GM12891 (cell line): ENCODE measurements around the gene CNN2.

Source experiments
- DNase-seq: peaks from one replicate; pipeline ENCODE4 v3.0.0; 2011; ENCODE audit warnings: low spot score; ENCODE audit not compliant: insufficient read length
- FAIRE-seq: peaks from 2 replicates; lab custom pipeline; 2011; peaks lifted over from hg19 to GRCh38; lab: Jason Lieb, UNC
- PAX5 ChIP-seq: IDR thresholded peaks from 2 replicates; pipeline ENCODE4 v1.6.1; 2011; ENCODE audit warnings: low read length, moderate library complexity, mild to moderate bottlenecking; ENCODE audit not compliant: insufficient read depth, severe bottlenecking
- POLR2A ChIP-seq: IDR thresholded peaks from 2 replicates; pipeline ENCODE4 v1.6.1; 2011; ENCODE audit warnings: low read depth, low read length, control low read depth
- POLR2AphosphoS5 ChIP-seq: IDR thresholded peaks from 2 replicates; pipeline ENCODE4 v1.6.1; 2011; ENCODE audit warnings: low read depth, low read length, control low read depth
- POU2F2 ChIP-seq: IDR thresholded peaks from 2 replicates; pipeline ENCODE4 v1.6.1; 2011; ENCODE audit warnings: low read depth, mild to moderate bottlenecking, control low read depth, low read length, moderate library complexity
- SPI1 ChIP-seq: IDR thresholded peaks from 2 replicates; pipeline ENCODE4 v1.6.1; 2011; ENCODE audit warnings: low read depth, low read length, control low read depth
- TAF1 ChIP-seq: IDR thresholded peaks from 2 replicates; pipeline ENCODE4 v1.6.1; 2011; ENCODE audit warnings: low read depth, low read length, control low read depth

CNN2 gene

GRCh38 chr19:1040476-1041271 is 14.3 kb downstream of the CNN2 start:
- DNase-seq (peak; percentile 99), FAIRE-seq (no peak)
- TF ChIP-seq SPI1, result no peak
- TF ChIP-seq PAX5, result no peak
- no peak for TF ChIP-seq POLR2AphosphoS5
- TF ChIP-seq TAF1, result no peak
- TF ChIP-seq POLR2A, result no peak
- no peak for TF ChIP-seq POU2F2

GRCh38 chr19:1041272-1041834 is 14.9 kb downstream of the CNN2 start:
- TF ChIP-seq POU2F2, result no peak
- no peak for TF ChIP-seq TAF1
- TF ChIP-seq SPI1, result no peak
- no peak for TF ChIP-seq PAX5
- no peak for TF ChIP-seq POLR2AphosphoS5
- no peak for TF ChIP-seq POLR2A
- DNase-seq (no peak), FAIRE-seq (no peak)

- FAIRE-seq (no peak), DNase-seq (no peak)
- TF ChIP-seq POLR2A (no peak), POLR2AphosphoS5 (no peak), TAF1 (no peak), PAX5 (no peak), SPI1 (no peak), POU2F2 (no peak)
Measured at GRCh38 chr19:1041835-1042685, 15.7 kb downstream of the CNN2 start.

GRCh38 chr19:1042689-1043511 is 16.5 kb downstream of the CNN2 start:
- no peak for TF ChIP-seq SPI1
- no peak for TF ChIP-seq POLR2AphosphoS5
- no peak for TF ChIP-seq TAF1
- no peak for TF ChIP-seq PAX5
- no peak for TF ChIP-seq POU2F2
- TF ChIP-seq POLR2A, result no peak
- FAIRE-seq (no peak), DNase-seq (no peak)

- peak; percentile 80 for DNase-seq
- FAIRE-seq, result peak; percentile 77
- no peak for TF ChIP-seq POLR2AphosphoS5
- TF ChIP-seq TAF1, result no peak
- TF ChIP-seq POU2F2, result no peak
- no peak for TF ChIP-seq PAX5
- TF ChIP-seq SPI1, result no peak
- TF ChIP-seq POLR2A, result no peak
Measured at GRCh38 chr19:1045247-1045603, 18.8 kb downstream of the CNN2 start.

- FAIRE-seq, result no peak
- DNase-seq, result no peak
- TF ChIP-seq POLR2AphosphoS5 (no peak), POU2F2 (no peak), TAF1 (no peak), SPI1 (no peak), POLR2A (no peak), PAX5 (no peak)
Measured at GRCh38 chr19:1046117-1046626, 19.8 kb downstream of the CNN2 start.

- FAIRE-seq, result peak; percentile 67
- no peak for DNase-seq
- TF ChIP-seq POLR2AphosphoS5, result no peak
- no peak for TF ChIP-seq POLR2A
- no peak for TF ChIP-seq POU2F2
- TF ChIP-seq TAF1, result no peak
- no peak for TF ChIP-seq SPI1
- no peak for TF ChIP-seq PAX5
Measured at GRCh38 chr19:1046836-1047695, 20.7 kb downstream of the CNN2 start.
